Measurements from ENCODE around the gene ASB13.

ASB13 gene

GRCh38 chr10:5666008-5666840 lies at the start of gene ASB13:
ASB13 (minus strand) TSS chr10:5666595; CDS start chr10:5666551, 44 bp downstream.
- DNase-seq (ENCODE audit: low spot score) = peak; percentile 18

GRCh38 chr10:5711642-5712041 lies 45.2 kb upstream of the ASB13 start:
- peak; percentile 33 for DNase-seq (ENCODE audit: low spot score)

GRCh38 chr10:5710859-5711258 lies 44.5 kb upstream of the ASB13 start:
- no peak for DNase-seq (ENCODE audit: low spot score)

- no peak for DNase-seq (ENCODE audit: low spot score)
Observed at GRCh38 chr10:5709865-5710264, 43.5 kb upstream of the ASB13 start.

GRCh38 chr10:5708356-5708755 lies 42.0 kb upstream of the ASB13 start:
- DNase-seq (ENCODE audit: low spot score) = no peak

- no peak for DNase-seq (ENCODE audit: low spot score)
Observed at GRCh38 chr10:5698062-5698461, 31.7 kb upstream of the ASB13 start.

- DNase-seq (ENCODE audit: low spot score) = no peak
Observed at GRCh38 chr10:5697342-5697741, 30.9 kb upstream of the ASB13 start.

- no peak for DNase-seq (ENCODE audit: low spot score)
Observed at GRCh38 chr10:5694573-5694972, 28.2 kb upstream of the ASB13 start.

GRCh38 chr10:5692461-5693358 lies 26.3 kb upstream of the ASB13 start:
- no peak for DNase-seq (ENCODE audit: low spot score)

- DNase-seq (ENCODE audit: low spot score) = no peak
Observed at GRCh38 chr10:5691786-5692185, 25.4 kb upstream of the ASB13 start.

GRCh38 chr10:5688587-5688986 lies 22.2 kb upstream of the ASB13 start:
- DNase-seq (ENCODE audit: low spot score) = no peak

GRCh38 chr10:5685764-5686240 lies 19.4 kb upstream of the ASB13 start:
- DNase-seq (ENCODE audit: low spot score) = no peak

GRCh38 chr10:5684971-5685763 lies 18.8 kb upstream of the ASB13 start:
- peak; percentile 18 for DNase-seq (ENCODE audit: low spot score)

GRCh38 chr10:5684318-5684970 lies 18.0 kb upstream of the ASB13 start, which contains the start of gene TASOR2:
TASOR2 (plus strand) TSS chr10:5684838; CDS start chr10:5720643, 35,805 bp downstream.
- peak; percentile 94 for DNase-seq (ENCODE audit: low spot score)

GRCh38 chr10:5683065-5683464 lies 16.7 kb upstream of the ASB13 start:
- DNase-seq (ENCODE audit: low spot score) = no peak

GRCh38 chr10:5681930-5682329 lies 15.5 kb upstream of the ASB13 start:
- no peak for DNase-seq (ENCODE audit: low spot score)

GRCh38 chr10:5679606-5680005 lies 13.2 kb upstream of the ASB13 start:
- DNase-seq (ENCODE audit: low spot score) = peak; percentile 56

GRCh38 chr10:5679037-5679435 lies 12.6 kb upstream of the ASB13 start:
- no peak for DNase-seq (ENCODE audit: low spot score)

GRCh38 chr10:5678397-5679036 lies 12.1 kb upstream of the ASB13 start:
- no peak for DNase-seq (ENCODE audit: low spot score)

- no peak for DNase-seq (ENCODE audit: low spot score)
Observed at GRCh38 chr10:5670662-5671375, 4.4 kb upstream of the ASB13 start.

All from COLO829 (cell line).